Smooth muscle cell (in vitro differentiated cells): Measurements from ENCODE around the gene ARHGEF37. TPM values are rescaled to one million over a fixed set of nuclear protein-coding genes. Genes with fewer than 3 reads are reported as not detected.

Source experiments
- DNase-seq: peaks from one replicate; lab custom pipeline; 2025; ENCODE audit not compliant: unreplicated experiment; lab: John Stamatoyannopoulos, UW
- H2AFZ ChIP-seq: fragments of 200-600 bp; sonication (generic); 2 replicates; pipeline ENCODE4 v1.6.0; 2016; ENCODE audit warnings: antibody characterized with exemption, low read depth, mild to moderate bottlenecking
- H3F3A ChIP-seq: fragments of 200-600 bp; sonication (generic); 2 replicates; pipeline ENCODE4 v1.6.0; 2017; ENCODE audit warnings: antibody characterized with exemption, low read depth
- H3K27ac ChIP-seq: fragments of 200-600 bp; sonication (generic); 2 replicates; pipeline ENCODE4 v1.5.1; 2016; ENCODE audit warnings: low read depth, mild to moderate bottlenecking
- H3K27me3 ChIP-seq: fragments of 200-600 bp; sonication (generic); 2 replicates; pipeline ENCODE4 v1.6.1; 2016; ENCODE audit warnings: low read depth, mild to moderate bottlenecking
- H3K36me3 ChIP-seq: fragments of 200-600 bp; sonication (generic); 2 replicates; pipeline ENCODE4 v1.5.1; 2016; ENCODE audit warnings: low read depth
- H3K4me1 ChIP-seq: fragments of 200-600 bp; sonication (generic); 2 replicates; pipeline ENCODE4 v1.5.1; 2016; ENCODE audit warnings: low read depth
- H3K4me2 ChIP-seq: fragments of 200-600 bp; sonication (generic); 2 replicates; pipeline ENCODE4 v1.6.0; 2016; ENCODE audit warnings: mild to moderate bottlenecking
- H3K4me3 ChIP-seq: fragments of 200-600 bp; sonication (generic); 2 replicates; pipeline ENCODE4 v1.5.1; 2016; ENCODE audit warnings: mild to moderate bottlenecking
- H3K79me2 ChIP-seq: fragments of 200-600 bp; sonication (generic); 2 replicates; pipeline ENCODE4 v1.6.0; 2016; ENCODE audit warnings: low read depth, mild to moderate bottlenecking
- H3K9ac ChIP-seq: fragments of 200-600 bp; sonication (generic); 2 replicates; pipeline ENCODE4 v1.6.0; 2016; ENCODE audit warnings: low read depth
- H3K9me3 ChIP-seq: fragments of 200-600 bp; sonication (generic); replicated peaks from 2 replicates; pipeline ENCODE4 v1.5.1; 2016; ENCODE audit warnings: low read depth
- H4K20me1 ChIP-seq: fragments of 200-600 bp; sonication (generic); 2 replicates; pipeline ENCODE4 v1.6.0; 2016; ENCODE audit warnings: low read depth
- CTCF ChIP-seq: fragments of 200-600 bp; sonication (generic); IDR thresholded peaks from 2 replicates; pipeline ENCODE4 v1.5.1; 2017; ENCODE audit warnings: borderline replicate concordance, mild to moderate bottlenecking, antibody characterized with exemption; ENCODE audit not compliant: insufficient read depth, poor library complexity, severe bottlenecking
- WGBS: methylation state at CpG from one replicate; pipeline ENCODE4 v1.1.7; 2016; ENCODE audit warnings: low lambda C conversion rate; 5-methylcytosine and 5-hydroxymethylcytosine counted together
- polyA plus RNA-seq: library from polyadenylated mRNA; unstranded; fragments of >200 nt; fragmentation: Nextera tagmentation; extraction: Ambion mirVana; gene quantifications from 2 replicates; pipeline ENCODE4 v1.2.1, GENCODE V29; 2016
- total RNA-seq: library from RNA; depleted of rRNA; stranded (reverse); fragments of >200 nt; gene quantifications from 2 replicates; pipeline ENCODE4 v1.2.3, GENCODE V29; 2014

The ARHGEF37 gene
- total and polyA plus RNA-seq, 2 experiments from 2014 or later: 0.70 to 1.4 TPM

GRCh38 chr5:149552553-149553160 is 28.6 kb upstream of the ARHGEF37 start:
- Histone ChIP-seq H3F3A (peaks cover 19% of the 10 kb centered on the region), H3K9me3 (no peaks in the 10 kb centered on the region), H3K36me3 (no peaks in the 10 kb centered on the region), H3K9ac (no peak overlapping the region), H3K27ac (peak overlapping the region; percentile 97), H3K4me2 (peak overlapping the region; percentile 86), H2AFZ (no peak overlapping the region), H4K20me1 (peaks cover 27% of the 10 kb centered on the region), H3K27me3 (no peaks in the 10 kb centered on the region), H3K4me1 (peaks cover 25% of the 10 kb centered on the region), H3K79me2 (peaks cover 41% of the 10 kb centered on the region), H3K4me3 (peak overlapping the region; percentile 80)
- TF ChIP-seq CTCF: no peak
- WGBS: 76% methylated on average over 18 of the region's 18 CpGs
- no peak for DNase-seq

DNA sequence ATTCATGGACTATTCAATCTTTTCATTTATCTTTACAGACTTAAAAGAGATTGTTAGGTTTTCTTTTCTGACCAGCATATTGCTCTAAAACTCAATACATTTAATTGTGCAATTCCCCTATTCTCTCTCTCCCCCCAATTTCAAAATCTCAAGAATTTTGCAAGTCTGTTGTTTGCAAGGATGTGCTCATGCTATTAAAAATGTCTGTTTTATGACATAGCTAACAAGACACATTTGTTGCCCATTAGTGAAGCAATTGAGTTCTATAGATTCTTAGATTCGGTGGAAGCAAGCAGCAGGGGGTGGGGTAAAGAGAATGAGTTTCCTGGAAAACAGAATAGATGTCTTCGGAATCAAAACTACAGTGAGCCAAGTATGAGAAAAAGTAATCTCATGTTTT is 21.6 kb upstream of the ARHGEF37 start:
- no peak for TF ChIP-seq CTCF
- no peak overlapping the region for H3K9ac ChIP-seq
- H3K27me3 ChIP-seq: no peaks in the 10 kb centered on the region
- H3K36me3 ChIP-seq: no peaks in the 10 kb centered on the region
- 70% methylated on average over 2 of the region's 2 CpGs for WGBS
- H3K4me2 ChIP-seq: no peak overlapping the region
- peaks cover 21% of the 10 kb centered on the region for H3K4me1 ChIP-seq
- H3K4me3 ChIP-seq: no peak overlapping the region
- peaks cover 33% of the 10 kb centered on the region for H3F3A ChIP-seq
- peak overlapping the region; percentile 11 for H3K27ac ChIP-seq
- H2AFZ ChIP-seq: no peak overlapping the region
- no peaks in the 10 kb centered on the region for H3K9me3 ChIP-seq
- H3K79me2 ChIP-seq: no peaks in the 10 kb centered on the region
- DNase-seq: no peak
- no peaks in the 10 kb centered on the region for H4K20me1 ChIP-seq

DNA sequence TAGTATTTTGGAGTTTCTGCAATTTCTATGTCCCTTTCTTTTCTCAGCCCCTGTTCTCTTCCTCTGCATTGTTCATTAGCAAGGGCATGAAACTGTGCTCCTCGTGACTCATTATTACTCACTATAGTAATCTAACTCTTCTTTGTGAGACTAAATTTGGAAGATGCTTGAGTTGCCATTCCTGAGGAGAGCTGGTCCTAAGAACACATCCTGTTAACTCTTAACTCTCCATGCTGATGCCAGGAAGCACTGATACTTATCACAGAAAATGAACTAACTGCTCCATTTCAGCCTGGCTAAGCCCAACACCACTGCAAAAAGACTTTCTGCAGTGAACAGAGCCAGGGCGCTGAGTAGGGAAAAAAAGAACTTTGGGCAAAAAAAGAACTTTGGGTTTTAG is 19.4 kb upstream of the ARHGEF37 start:
- Histone ChIP-seq H3K4me1 (peaks cover 21% of the 10 kb centered on the region), H2AFZ (no peak overlapping the region), H3K79me2 (no peaks in the 10 kb centered on the region), H4K20me1 (no peaks in the 10 kb centered on the region), H3K4me2 (peak overlapping the region; percentile 80), H3K27me3 (no peaks in the 10 kb centered on the region), H3F3A (peaks cover 33% of the 10 kb centered on the region), H3K9ac (peak overlapping the region; percentile 41), H3K36me3 (no peaks in the 10 kb centered on the region), H3K9me3 (no peaks in the 10 kb centered on the region), H3K4me3 (peak overlapping the region; percentile 14), H3K27ac (peak overlapping the region; percentile 96)
- WGBS: 18% methylated on average over 2 of the region's 2 CpGs
- no peak for DNase-seq
- TF ChIP-seq CTCF: no peak

DNA sequence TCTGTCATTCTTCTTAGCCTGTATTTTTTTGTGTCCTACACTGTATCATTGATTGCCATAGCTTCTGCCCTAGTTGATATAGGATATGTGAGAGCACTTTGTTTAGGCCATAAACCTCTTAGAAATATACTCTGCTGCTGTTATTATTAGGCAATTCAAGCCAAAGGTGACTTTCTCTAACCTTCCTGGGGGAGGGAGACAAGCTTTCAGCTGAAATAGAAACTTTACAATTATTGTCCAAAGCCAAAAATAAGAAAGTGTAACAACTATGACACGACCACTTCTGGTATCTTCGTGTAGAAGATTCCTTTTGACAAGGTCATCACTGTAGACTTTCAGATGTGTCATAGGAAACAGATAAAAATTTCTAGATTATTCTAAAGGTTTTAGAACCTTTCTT is 17.8 kb upstream of the ARHGEF37 start:
- WGBS: 4% methylated on average over 2 of the region's 2 CpGs

More for the DNA sequence above, 17.8 kb upstream of the ARHGEF37 start:
- peaks cover 21% of the 10 kb centered on the region for H3K4me1 ChIP-seq
- H3K9ac ChIP-seq: peak overlapping the region; percentile 74
- H3K79me2 ChIP-seq: no peaks in the 10 kb centered on the region
- no peak overlapping the region for H3K4me3 ChIP-seq
- no peaks in the 10 kb centered on the region for H3K27me3 ChIP-seq
- H3F3A ChIP-seq: peaks cover 33% of the 10 kb centered on the region
- H3K4me2 ChIP-seq: peak overlapping the region; percentile 74
- no peaks in the 10 kb centered on the region for H3K9me3 ChIP-seq
- H2AFZ ChIP-seq: peak overlapping the region; percentile 56
- no peak for TF ChIP-seq CTCF
- H3K27ac ChIP-seq: peak overlapping the region; percentile 96
- H4K20me1 ChIP-seq: no peaks in the 10 kb centered on the region
- H3K36me3 ChIP-seq: no peaks in the 10 kb centered on the region
- no peak for DNase-seq
